GM18502 (cell line): ENCODE measurements around the gene NMB.
"Not testable (repeated sequence)": the region's sequence is repeated elsewhere in the genome, so short reads cannot be mapped to it uniquely, and the experiment has no call there.

Source experiments
- ATAC-seq: cut with Tn5 transposase; IDR thresholded peaks from one replicate; pipeline ENCODE4 v1.9.1; 2021; ENCODE audit warnings: mild to moderate bottlenecking; ENCODE audit not compliant: unreplicated experiment, poor library complexity

Gene NMB, protein sequence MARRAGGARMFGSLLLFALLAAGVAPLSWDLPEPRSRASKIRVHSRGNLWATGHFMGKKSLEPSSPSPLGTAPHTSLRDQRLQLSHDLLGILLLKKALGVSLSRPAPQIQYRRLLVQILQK

DNA sequence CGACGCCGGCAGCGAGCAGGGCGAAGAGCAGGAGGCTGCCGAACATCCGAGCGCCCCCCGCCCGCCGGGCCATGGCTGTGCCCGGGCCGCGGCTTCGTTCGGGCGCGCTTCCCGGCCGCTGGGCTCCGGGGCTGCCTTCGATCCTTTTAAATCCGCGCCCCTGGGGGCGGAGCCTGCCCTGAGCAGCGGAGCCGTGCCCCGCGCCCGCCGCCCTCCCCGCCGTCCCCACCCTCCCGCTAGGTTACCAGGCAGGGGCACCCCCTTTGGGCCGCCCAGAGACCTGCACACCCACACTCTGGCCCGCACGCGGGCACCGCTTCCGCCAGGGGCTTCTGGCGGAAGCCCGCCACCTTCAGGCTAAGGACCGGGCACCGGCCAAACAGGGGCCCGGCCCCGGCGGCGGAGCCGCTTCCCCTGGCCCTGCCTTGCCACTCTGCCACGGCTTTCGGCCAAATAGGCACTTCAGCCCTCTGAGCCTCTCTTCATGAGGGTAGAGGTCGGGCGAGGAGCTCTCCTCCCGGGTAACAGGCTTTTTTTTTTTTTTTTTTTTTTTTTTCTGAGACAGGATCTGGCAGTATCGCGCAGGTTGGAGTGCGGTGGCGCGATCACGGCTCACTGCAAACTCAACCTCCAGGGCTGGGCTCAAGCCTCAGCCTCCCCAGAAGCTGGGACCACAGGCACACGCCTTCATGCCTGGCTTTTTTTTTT lies at the start of gene NMB:
Gene NMB (minus strand): TSS at position 120 of the 708 bp plus-strand sequence. CDS start 47 bp downstream, at position 73.
- peak; percentile 70 for ATAC-seq

DNA sequence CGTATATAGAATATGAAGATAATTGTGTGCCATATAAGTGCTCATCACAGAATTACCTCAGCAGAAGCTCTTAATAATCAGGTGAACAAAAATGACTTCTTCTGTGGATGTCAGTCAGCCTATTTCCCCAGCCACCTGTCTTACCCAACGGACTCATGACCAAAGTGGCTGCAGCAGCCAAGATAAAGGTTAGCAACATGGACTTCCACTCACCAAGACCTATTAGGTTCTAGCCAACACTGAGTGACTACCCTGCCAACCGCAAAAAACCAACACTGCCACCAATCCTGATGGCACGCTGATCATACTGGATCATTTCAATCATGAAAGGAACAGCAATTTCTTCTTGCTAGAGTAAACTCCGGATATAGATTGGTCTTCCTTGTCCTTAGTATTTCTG lies 45.8 kb upstream of the NMB start:
- ATAC-seq: no peak

GRCh38 chr15:84702961-84703482 lies 45.0 kb upstream of the NMB start:
- no peak for ATAC-seq

DNA sequence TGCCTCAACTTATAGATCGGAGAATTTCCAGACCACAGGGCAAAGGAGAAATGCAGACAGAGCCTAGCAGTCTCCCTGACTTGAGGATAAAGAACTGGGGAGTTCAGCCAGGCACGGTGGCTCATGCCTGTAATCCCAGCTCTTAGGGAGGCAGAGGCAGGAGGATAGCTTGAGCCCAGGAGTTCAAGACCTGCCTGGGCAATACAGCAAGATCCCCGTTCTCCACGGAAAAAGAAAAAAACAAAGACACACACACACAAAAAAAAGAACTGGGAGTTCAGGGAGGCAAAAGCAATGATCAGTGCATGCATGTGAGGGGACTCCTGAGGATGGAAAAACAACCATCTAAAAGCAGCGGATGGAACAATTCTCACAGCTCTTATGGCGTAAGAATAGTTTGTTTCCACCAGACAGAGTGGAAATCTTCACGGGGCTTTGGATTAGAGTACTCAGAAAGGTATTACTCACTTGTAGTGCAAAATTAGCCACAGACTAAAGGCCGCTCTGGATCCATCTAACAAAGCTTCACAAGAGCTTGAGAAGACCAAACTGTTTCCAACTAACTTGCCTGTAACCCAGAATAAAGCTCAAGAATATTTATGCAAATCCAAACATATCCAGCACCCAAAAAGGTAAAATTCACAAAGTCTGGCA lies 41.7 kb upstream of the NMB start:
- no peak for ATAC-seq

GRCh38 chr15:84697236-84697990 lies 39.4 kb upstream of the NMB start:
- ATAC-seq: no peak

GRCh38 chr15:84696757-84697156 lies 38.8 kb upstream of the NMB start:
- ATAC-seq: no peak

- ATAC-seq: no peak
These were observed 32.3 kb upstream of the NMB start for GRCh38 chr15:84690342-84690741.

DNA sequence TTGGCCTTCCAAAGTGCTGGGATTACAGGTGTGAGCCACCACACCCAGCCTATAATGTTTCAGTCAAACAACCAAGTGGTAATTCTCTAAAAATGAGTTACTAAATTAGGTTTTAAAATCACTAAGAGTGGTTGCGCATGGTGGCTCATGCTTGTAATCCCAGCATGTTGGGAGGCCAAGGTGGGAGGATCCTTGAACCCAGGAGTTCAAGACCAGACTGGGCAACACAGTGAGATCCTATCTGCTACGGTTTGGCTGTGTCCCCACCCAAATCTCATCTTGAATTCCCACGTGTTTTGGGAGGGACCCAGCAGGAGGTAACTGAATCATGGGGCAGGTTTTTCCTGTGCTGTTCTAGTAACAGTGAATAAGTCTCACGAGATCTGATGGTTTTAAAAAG lies 31.9 kb upstream of the NMB start:
- no peak for ATAC-seq

- ATAC-seq: not testable (repeated sequence)
These were observed 28.4 kb upstream of the NMB start for GRCh38 chr15:84686446-84686845.

GRCh38 chr15:84685304-84685703 lies 27.3 kb upstream of the NMB start:
- ATAC-seq: no peak

- ATAC-seq: no peak
These were observed 26.1 kb upstream of the NMB start for GRCh38 chr15:84684092-84684491.

- ATAC-seq: no peak
These were observed 23.8 kb upstream of the NMB start for GRCh38 chr15:84681831-84682230.

DNA sequence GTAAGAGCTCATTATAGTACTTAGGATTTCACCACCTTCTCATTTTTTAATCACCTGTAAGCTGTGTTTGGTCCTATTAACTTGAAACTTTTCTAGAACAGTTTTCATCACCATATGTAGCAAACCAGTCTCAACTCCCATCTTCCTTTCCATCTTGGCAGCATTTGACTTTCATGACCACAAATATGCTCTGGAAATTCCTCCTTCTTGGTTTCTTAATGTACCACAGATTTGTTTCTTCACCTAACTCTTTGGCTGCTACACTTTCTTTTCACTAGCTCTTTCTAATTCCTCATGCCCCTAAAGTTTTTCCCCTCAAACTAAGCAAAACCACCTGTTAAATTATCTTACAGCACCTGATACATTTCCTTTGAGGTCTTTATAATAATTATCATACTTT lies 13.2 kb upstream of the NMB start:
- no peak for ATAC-seq

DNA sequence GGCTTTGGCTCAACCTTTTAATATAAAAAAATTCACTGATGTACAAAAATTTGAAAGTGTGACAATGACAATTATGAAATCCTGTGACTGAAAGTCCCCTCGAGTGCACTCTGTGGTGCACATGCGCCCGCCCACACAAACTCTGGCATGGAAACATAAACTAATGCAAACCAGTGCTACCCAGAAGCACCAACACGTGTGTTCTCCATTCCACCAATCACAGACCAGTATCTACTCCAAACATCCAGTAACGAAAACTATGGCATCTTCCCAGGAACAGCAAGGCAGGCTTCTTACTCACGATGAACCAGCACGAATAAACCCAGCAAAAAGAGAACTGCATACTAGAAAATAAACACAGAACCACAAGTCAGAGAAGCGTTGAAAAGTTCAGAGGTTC lies 11.7 kb upstream of the NMB start:
- ATAC-seq: no peak

- no peak for ATAC-seq
These were observed 10.4 kb upstream of the NMB start for GRCh38 chr15:84668221-84668982.

- no peak for ATAC-seq
These were observed 8.4 kb upstream of the NMB start for GRCh38 chr15:84666373-84666772.

GRCh38 chr15:84661001-84661400 lies 3.0 kb upstream of the NMB start:
- ATAC-seq: no peak

GRCh38 chr15:84659904-84660781 lies 2.1 kb upstream of the NMB start:
- no peak for ATAC-seq

DNA sequence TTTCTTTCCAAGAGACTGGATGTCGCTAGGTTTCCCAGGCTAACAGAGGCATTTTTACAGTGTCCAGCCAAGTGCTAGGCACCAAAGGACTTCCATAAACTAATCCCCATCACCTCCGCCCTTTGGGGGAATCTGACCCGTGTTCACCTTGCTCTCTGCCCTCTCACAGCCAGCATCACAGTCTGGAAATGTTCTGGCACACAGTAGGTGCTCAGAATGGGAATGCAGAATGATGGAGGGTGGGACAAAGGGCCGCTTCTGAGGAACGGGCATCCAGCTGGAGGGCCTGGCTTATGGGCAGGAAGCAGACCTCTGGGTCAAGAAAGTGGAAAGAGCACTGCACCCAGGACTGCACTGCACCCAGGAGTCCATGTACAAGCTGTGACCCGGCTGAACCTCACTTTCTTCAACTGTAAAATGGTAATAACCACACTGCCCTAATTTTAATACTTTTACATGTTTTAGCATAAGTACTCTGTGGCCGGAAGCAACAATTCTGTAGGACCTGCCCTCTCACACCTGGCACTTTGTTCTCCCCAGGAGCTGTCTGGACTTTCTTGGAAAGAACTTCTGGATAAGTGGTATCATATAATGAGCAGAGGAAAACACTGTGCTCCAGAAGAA lies 901 bp upstream of the NMB start:
- ATAC-seq: no peak
